ENCODE results near the gene SPATA7. TPM values are rescaled to one million over a fixed set of nuclear protein-coding genes. Genes with fewer than 3 reads are reported as not detected.

The SPATA7 gene
- total and polyA plus RNA-seq, 2 experiments from 2014 or later, result 16.5 to 17.8 TPM

GRCh38 chr14:88346048-88346639, 39.3 kb upstream of the SPATA7 start:
- ATAC-seq (no peak), DNase-seq (ENCODE audit: low spot score) (no peak)
- Mint-ChIP-seq H3K27me3 (ENCODE audit: insufficient read depth, low read depth, poor library complexity) (peaks cover 3% of the 10 kb centered on the region), H3K27ac (no peak overlapping the region), H3K9me3 (no peaks in the 10 kb centered on the region), H3K4me3 (no peak overlapping the region), H3K4me1 (peaks cover 6% of the 10 kb centered on the region), H3K36me3 (ENCODE audit: low read depth) (no peaks in the 10 kb centered on the region)
- Histone ChIP-seq H3K27me3 (ENCODE audit: insufficient read depth) (no peaks in the 10 kb centered on the region), H4K20me1 (replicated peaks; ENCODE audit: insufficient read depth) (no peaks in the 10 kb centered on the region), H3K4me1 (ENCODE audit: insufficient read depth) (no peaks in the 10 kb centered on the region), H3K4me2 (no peak overlapping the region), H3K79me2 (replicated peaks; ENCODE audit: insufficient read depth) (no peaks in the 10 kb centered on the region), H2AFZ (peak overlapping the region; percentile 14; the same call in 1 of the 2 replicates), H3F3A (replicated peaks; ENCODE audit: low read depth) (no peaks in the 10 kb centered on the region), H3K27ac (ENCODE audit: low read depth) (no peak overlapping the region), H3K4me3 (no peak overlapping the region), H3K36me3 (ENCODE audit: insufficient read depth) (no peaks in the 10 kb centered on the region), H3K9me2 (ENCODE audit: insufficient read depth) (no peaks in the 10 kb centered on the region; the same call in 1 of the 2 replicates)
- no peak for TF ChIP-seq REST (IDR thresholded peaks at IDR 0.05; ENCODE audit: unreplicated experiment)
- TF ChIP-seq ETS1 (IDR thresholded peaks at IDR 0.05), result no peak
- TF ChIP-seq ZNF462 (CRISPR knock-in tag; IDR thresholded peaks at IDR 0.05), result no peak
- no peak for TF ChIP-seq EZH2phosphoT487 (IDR thresholded peaks at IDR 0.05; ENCODE audit: unreplicated experiment)
- TF ChIP-seq POLR2AphosphoS5 (IDR thresholded peaks at IDR 0.05; ENCODE audit: low read depth), result no peak
- no peak for TF ChIP-seq STAT1 (IDR thresholded peaks at IDR 0.05; ENCODE audit: unreplicated experiment)
- TF ChIP-seq CTCF (conservative IDR thresholded peaks at IDR 0.05; ENCODE audit: low read depth in 2 of 2), result no peak
- TF ChIP-seq EZH2 (IDR thresholded peaks at IDR 0.05; ENCODE audit: low read depth, unreplicated experiment), result no peak

Measured in GM23338 (cell line).